HepG2 (cell line): ENCODE measurements around the gene NAPSA. TPM values are rescaled to one million over a fixed set of nuclear protein-coding genes. Genes with fewer than 3 reads are reported as not detected.

ENCODE experiments used
- BORCS8-MEF2B ChIP-seq: sonication (generic); formaldehyde crosslinking; IDR thresholded peaks from 2 replicates; pipeline ENCODE4 v1.8.0; 2022; ENCODE audit warnings: mild to moderate bottlenecking, missing genetic modification reagents
- CAMTA2 ChIP-seq: sonication (generic); formaldehyde crosslinking; IDR thresholded peaks from 2 replicates; pipeline ENCODE4 v1.4.0; 2020; ENCODE audit warnings: mild to moderate bottlenecking, missing genetic modification reagents, borderline replicate concordance
- CSRNP1 ChIP-seq: sonication (generic); formaldehyde crosslinking; IDR thresholded peaks from 2 replicates; pipeline ENCODE4 v1.8.1; 2023; ENCODE audit warnings: mild to moderate bottlenecking, missing genetic modification reagents
- EED ChIP-seq: sonication (generic); formaldehyde crosslinking; IDR thresholded peaks from 2 replicates; pipeline ENCODE4 v1.5.0; 2020; ENCODE audit warnings: mild to moderate bottlenecking, missing genetic modification reagents
- ERF ChIP-seq: IDR thresholded peaks from 2 replicates; pipeline ENCODE4 v1.6.1; 2018; ENCODE audit warnings: missing biosample characterization, missing genetic modification reagents
- ETV5 ChIP-seq: IDR thresholded peaks from 2 replicates; pipeline ENCODE4 v1.6.1; 2018; ENCODE audit warnings: missing biosample characterization, missing genetic modification reagents, inconsistent platforms, borderline replicate concordance
- FOXO1 ChIP-seq: sonication (generic); formaldehyde crosslinking; IDR thresholded peaks from 2 replicates; pipeline ENCODE4 v1.4.0; 2020; ENCODE audit warnings: missing genetic modification reagents
- HNRNPUL1 ChIP-seq: fragments of 200-400 bp; formaldehyde crosslinking; IDR thresholded peaks from 2 replicates; pipeline ENCODE4 v1.6.1; 2017; ENCODE audit warnings: low read depth, mild to moderate bottlenecking, low read length, moderate library complexity
- NKX3-1 ChIP-seq: sonication (generic); formaldehyde crosslinking; IDR thresholded peaks from 2 replicates; pipeline ENCODE4 v1.5.0; 2020; ENCODE audit warnings: missing genetic modification reagents
- POGZ ChIP-seq: sonication (generic); formaldehyde crosslinking; IDR thresholded peaks from 2 replicates; pipeline ENCODE4 v1.4.0; 2020; ENCODE audit warnings: mild to moderate bottlenecking, missing genetic modification reagents
- PPARG ChIP-seq: conservative IDR thresholded peaks from 2 replicates; pipeline ENCODE4 v1.6.1; 2016; ENCODE audit warnings: missing biosample characterization, missing genetic modification reagents
- WIZ ChIP-seq: sonication (generic); formaldehyde crosslinking; IDR thresholded peaks from 2 replicates; pipeline ENCODE4 v1.5.1; 2020; ENCODE audit warnings: mild to moderate bottlenecking, missing genetic modification reagents
- ZBTB43 ChIP-seq: sonication (generic); formaldehyde crosslinking; conservative IDR thresholded peaks from 2 replicates; pipeline ENCODE4 v1.4.0; 2020; ENCODE audit warnings: missing genetic modification reagents
- ZNF235 ChIP-seq: sonication (generic); formaldehyde crosslinking; IDR thresholded peaks from 2 replicates; pipeline ENCODE4 v1.8.1; 2023; ENCODE audit warnings: mild to moderate bottlenecking, missing genetic modification reagents, borderline replicate concordance
- ZNF333 ChIP-seq: sonication (generic); formaldehyde crosslinking; IDR thresholded peaks from 2 replicates; pipeline ENCODE4 v1.4.0; 2020; ENCODE audit warnings: mild to moderate bottlenecking, missing genetic modification reagents, borderline replicate concordance
- ZNF430 ChIP-seq: sonication (generic); formaldehyde crosslinking; IDR thresholded peaks from 2 replicates; pipeline ENCODE4 v1.9.0; 2021; ENCODE audit warnings: mild to moderate bottlenecking, missing genetic modification reagents
- polyA plus RNA-seq, 8 experiments: library from polyadenylated mRNA; depleted of rRNA in 3 of 8; stranded (reverse) in 7 of 8; unstranded in 1 of 8; fragments of >200 nt; fragmentation: Illumina TruSeq in 4 of 8; extraction: Trizol in 4 of 8; gene quantifications; 2 replicates each; pipeline versions ENCODE4 v1.2.1 to v1.2.3, GENCODE V29; 2011 to 2016; ENCODE audit warnings: low read depth in 4 of 8, missing spikeins in 1 of 8, mixed read lengths in 1 of 8; ENCODE audit not compliant: insufficient read depth in 1 of 8
- total RNA-seq, 5 experiments: library from RNA; depleted of rRNA; stranded (reverse); fragments of >200 nt; fragmentation: Illumina TruSeq; extraction: Trizol; gene quantifications; 2 replicates each; pipeline ENCODE4 v1.2.3, GENCODE V29; 2016; ENCODE audit warnings: low read depth in 1 of 5
- TF ChIP-seq, protein P1 (sequence below), 2 experiments: IDR thresholded peaks; 2 replicates each; pipeline ENCODE4 v1.6.1; 2011 to 2012; ENCODE audit warnings: low read length in 2 of 2, borderline replicate concordance in 1 of 2, low read depth in 1 of 2, mild to moderate bottlenecking in 1 of 2, moderate library complexity in 1 of 2
- TF ChIP-seq, protein P2 (sequence below): sonication (generic); formaldehyde crosslinking; IDR thresholded peaks from 2 replicates; pipeline ENCODE4 v1.5.0; 2020; ENCODE audit warnings: missing genetic modification reagents
- TF ChIP-seq, protein P3 (sequence below): sonication (generic); formaldehyde crosslinking; IDR thresholded peaks from 2 replicates; pipeline ENCODE4 v1.4.0; 2020; ENCODE audit warnings: missing genetic modification reagents

Gene NAPSA
- total and polyA plus RNA-seq, 2 of the 13 experiments (the other 11 are each of a cell fraction or from before 2014, with no cell fraction given) = not detected

DNA sequence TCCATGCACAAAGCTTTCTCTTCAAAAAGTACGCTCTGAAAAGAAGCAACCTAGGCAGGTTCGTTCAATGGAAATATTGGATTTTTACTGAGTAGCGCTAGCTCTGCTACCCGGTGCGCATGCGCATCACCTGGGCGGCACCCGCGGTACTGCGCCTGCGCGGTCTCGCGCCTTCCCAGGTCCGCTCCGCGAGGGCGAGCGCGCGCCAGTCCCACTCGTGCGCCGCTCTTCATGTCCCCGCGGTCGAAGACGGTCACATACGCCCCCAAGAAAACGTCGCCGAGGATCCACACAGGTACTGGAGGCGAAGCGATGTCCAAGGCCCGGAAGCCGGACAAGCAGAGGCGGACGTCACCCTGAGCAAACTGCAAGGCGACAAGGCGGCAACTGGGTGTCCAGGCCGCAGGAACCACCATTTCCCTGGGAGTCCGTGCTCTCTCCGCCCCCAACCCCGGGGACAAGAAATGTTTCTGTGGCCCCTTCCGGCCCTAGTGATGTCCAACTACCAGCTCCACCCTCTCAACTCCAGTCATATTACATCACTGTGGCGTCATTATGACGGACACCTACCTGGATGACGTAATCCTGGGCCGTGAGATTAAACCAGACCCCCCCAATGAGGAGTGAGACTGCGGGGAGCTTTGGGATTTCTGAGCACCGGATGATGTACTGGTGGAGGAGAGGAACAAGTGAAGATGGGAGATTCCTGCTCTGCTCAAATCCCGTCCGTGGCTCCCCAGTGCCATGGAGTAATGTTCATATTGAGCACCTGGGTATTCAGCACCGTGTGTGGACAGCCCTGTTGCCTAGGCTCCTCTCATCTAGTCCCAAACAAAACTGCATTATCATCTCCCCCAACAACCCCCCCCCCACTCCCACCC is 31.5 kb downstream of the NAPSA start (continued):
- TF ChIP-seq, protein P1, sequence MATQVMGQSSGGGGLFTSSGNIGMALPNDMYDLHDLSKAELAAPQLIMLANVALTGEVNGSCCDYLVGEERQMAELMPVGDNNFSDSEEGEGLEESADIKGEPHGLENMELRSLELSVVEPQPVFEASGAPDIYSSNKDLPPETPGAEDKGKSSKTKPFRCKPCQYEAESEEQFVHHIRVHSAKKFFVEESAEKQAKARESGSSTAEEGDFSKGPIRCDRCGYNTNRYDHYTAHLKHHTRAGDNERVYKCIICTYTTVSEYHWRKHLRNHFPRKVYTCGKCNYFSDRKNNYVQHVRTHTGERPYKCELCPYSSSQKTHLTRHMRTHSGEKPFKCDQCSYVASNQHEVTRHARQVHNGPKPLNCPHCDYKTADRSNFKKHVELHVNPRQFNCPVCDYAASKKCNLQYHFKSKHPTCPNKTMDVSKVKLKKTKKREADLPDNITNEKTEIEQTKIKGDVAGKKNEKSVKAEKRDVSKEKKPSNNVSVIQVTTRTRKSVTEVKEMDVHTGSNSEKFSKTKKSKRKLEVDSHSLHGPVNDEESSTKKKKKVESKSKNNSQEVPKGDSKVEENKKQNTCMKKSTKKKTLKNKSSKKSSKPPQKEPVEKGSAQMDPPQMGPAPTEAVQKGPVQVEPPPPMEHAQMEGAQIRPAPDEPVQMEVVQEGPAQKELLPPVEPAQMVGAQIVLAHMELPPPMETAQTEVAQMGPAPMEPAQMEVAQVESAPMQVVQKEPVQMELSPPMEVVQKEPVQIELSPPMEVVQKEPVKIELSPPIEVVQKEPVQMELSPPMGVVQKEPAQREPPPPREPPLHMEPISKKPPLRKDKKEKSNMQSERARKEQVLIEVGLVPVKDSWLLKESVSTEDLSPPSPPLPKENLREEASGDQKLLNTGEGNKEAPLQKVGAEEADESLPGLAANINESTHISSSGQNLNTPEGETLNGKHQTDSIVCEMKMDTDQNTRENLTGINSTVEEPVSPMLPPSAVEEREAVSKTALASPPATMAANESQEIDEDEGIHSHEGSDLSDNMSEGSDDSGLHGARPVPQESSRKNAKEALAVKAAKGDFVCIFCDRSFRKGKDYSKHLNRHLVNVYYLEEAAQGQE (IDR thresholded peaks at IDR 0.05; ENCODE audit: borderline replicate concordance in 1 of 2, low read depth in 1 of 2, low read length in 2 of 2) = no peak
- TF ChIP-seq FOXO1 (CRISPR knock-in tag) (peak; percentile 34; the same call in 1 of the 2 replicates), ZNF430 (CRISPR knock-in tag) (0 out of 2 replicates have a peak, but pooled peaks have one; percentile 39), HNRNPUL1 (no peak), ZNF235 (0 out of 2 replicates have a peak, but pooled peaks have one; percentile 60), ERF (CRISPR knock-in tag) (peak; percentile 82), EED (CRISPR knock-in tag) (peak; percentile 80; the same call in 1 of the 2 replicates), PPARG (CRISPR knock-in tag) (no peak), BORCS8-MEF2B (peak; percentile 95), CSRNP1 (peak; percentile 37; the same call in 1 of the 2 replicates), ETV5 (CRISPR knock-in tag) (peak; percentile 47; the same call in 1 of the 2 replicates), WIZ (CRISPR knock-in tag) (peak; percentile 84; the same call in 1 of the 2 replicates), ZBTB43 (CRISPR knock-in tag) (peak; percentile 89), CAMTA2 (CRISPR knock-in tag) (peak; percentile 82; the same call in 1 of the 2 replicates), POGZ (CRISPR knock-in tag) (0 out of 2 replicates have a peak, but pooled peaks have one; percentile 19), ZNF333 (CRISPR knock-in tag) (0 out of 2 replicates have a peak, but pooled peaks have one; percentile 31), NKX3-1 (peak; percentile 93)
- TF ChIP-seq, protein P2, sequence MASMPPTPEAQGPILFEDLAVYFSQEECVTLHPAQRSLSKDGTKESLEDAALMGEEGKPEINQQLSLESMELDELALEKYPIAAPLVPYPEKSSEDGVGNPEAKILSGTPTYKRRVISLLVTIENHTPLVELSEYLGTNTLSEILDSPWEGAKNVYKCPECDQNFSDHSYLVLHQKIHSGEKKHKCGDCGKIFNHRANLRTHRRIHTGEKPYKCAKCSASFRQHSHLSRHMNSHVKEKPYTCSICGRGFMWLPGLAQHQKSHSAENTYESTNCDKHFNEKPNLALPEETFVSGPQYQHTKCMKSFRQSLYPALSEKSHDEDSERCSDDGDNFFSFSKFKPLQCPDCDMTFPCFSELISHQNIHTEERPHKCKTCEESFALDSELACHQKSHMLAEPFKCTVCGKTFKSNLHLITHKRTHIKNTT (CRISPR knock-in tag) = 0 out of 2 replicates have a peak, but pooled peaks have one; percentile 66
- TF ChIP-seq, protein P3, sequence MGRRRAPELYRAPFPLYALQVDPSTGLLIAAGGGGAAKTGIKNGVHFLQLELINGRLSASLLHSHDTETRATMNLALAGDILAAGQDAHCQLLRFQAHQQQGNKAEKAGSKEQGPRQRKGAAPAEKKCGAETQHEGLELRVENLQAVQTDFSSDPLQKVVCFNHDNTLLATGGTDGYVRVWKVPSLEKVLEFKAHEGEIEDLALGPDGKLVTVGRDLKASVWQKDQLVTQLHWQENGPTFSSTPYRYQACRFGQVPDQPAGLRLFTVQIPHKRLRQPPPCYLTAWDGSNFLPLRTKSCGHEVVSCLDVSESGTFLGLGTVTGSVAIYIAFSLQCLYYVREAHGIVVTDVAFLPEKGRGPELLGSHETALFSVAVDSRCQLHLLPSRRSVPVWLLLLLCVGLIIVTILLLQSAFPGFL (CRISPR knock-in tag) = peak; percentile 85
